Measurements from ENCODE around the gene KCNJ4.

DNA sequence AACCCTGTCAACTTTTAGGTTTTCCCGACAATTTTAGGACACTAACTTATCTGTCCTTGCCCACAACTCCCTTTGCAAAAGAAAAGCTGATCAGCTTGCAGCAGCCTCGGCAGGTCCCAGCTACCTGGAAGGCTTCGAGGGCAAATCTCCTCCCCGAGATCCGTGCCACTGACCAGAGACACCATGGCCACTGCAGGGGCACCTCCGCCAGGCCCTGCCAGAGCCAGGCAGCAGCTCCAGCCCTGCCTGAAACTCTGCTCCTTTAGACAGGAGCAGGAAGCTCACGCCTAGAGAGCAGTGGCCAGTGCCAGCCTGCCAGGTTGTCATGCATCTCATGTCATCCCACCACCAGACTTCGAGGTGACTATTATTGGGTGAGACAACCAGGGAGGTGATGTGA, 21.1 kb downstream of the KCNJ4 start:
- no peak for TF ChIP-seq POLR2A (IDR thresholded peaks at IDR 0.05; ENCODE audit: low read length)
- TF ChIP-seq CHD2 (IDR thresholded peaks at IDR 0.05; ENCODE audit: low read length, partially characterized antibody) = no peak

Data from A549 (cell line).